HG02623 (cell line): ENCODE data around the gene EGFR.
"Not testable (repeated sequence)": the region's sequence is repeated elsewhere in the genome, so short reads cannot be mapped to it uniquely, and the experiment has no call there.

Experiments
- ATAC-seq: cut with Tn5 transposase; IDR thresholded peaks from one replicate; pipeline ENCODE4 v1.9.1; 2021; ENCODE audit warnings: moderate library complexity; ENCODE audit not compliant: unreplicated experiment

Gene EGFR

DNA sequence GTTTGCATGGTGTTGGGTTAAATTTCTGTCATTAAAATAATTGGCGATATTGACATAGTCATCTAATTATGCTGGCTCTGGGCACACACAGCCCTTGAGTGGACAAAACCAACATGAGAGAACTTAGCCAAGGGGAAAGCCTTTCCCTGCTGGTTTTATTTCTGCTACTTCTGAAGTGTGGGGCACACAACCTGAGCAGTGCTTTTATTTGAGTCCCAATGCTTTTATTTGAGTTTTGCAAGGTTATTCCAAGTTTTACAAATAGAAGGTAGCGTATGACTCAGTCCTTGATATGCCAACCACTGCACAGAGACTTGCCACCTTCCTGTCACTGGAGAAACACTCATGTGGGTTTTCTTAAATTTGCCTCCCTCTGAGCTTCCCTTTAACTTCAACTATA is 145.7 kb downstream of the EGFR start:
- ATAC-seq: no peak

GRCh38 chr7:55165176-55165861 is 146.5 kb downstream of the EGFR start:
- no peak for ATAC-seq

DNA sequence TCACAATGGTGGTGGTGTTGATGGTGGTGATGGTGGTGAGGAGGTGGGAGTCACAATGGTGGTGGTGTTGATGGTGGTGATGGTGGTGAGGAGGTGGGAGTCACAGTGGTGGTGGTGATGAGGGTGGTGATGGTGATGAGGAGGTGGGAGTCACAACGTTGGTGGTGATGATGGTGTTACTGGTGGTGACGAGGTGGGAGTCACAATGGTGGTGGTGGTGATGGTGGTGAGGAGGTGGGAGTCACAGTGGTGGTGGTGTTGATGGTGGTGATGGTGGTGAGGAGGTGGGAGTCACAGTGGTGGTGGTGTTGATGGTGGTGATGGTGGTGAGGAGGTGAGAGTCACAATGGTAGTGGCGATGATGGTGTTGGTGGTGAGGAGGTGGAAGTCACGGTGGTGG is 148.5 kb downstream of the EGFR start:
- not testable (repeated sequence) for ATAC-seq

GRCh38 chr7:55170335-55171069 is 151.7 kb downstream of the EGFR start:
- ATAC-seq: no peak

DNA sequence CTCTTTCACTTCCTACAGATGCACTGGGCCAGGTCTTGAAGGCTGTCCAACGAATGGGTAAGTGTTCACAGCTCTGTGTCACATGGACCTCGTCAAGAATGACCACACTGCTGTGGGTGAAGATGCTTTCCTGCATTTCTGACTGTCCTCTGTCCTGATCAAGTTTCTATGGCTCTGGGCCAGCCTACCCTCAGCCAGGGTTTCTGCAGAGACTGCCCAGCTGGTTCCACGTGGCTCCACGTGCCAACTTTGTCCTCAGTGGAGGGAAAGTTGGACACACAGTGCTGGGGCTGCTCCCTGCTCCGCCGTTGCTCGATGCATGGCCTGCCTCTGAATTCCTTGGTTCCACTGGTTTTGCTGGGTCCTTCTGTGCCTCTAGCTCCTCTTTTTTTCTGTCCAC is 152.3 kb downstream of the EGFR start:
- ATAC-seq: no peak

DNA sequence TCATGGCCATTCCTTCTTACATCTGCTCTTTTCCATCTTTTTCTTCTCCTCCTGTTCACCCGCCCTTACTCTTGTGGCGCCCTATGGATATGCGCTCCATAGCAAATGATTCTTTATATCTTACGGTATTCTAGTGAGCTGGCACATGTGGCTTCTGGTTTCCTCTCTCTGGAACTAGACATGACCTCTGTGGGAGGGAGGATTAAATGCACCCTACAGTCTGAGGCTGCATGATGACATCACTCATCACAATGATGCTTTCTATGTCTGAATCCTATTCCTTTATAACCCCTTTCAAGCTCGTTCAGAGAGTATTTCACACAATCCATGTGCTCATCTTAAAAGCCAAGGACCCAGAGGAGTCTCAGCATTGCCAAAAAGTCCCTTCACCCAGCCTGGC is 153.3 kb downstream of the EGFR start:
- ATAC-seq: no peak

- no peak for ATAC-seq
These were observed 154.2 kb downstream of the EGFR start for GRCh38 chr7:55172881-55173609.

- ATAC-seq: no peak
These were observed 154.9 kb downstream of the EGFR start for GRCh38 chr7:55173671-55174070.

DNA sequence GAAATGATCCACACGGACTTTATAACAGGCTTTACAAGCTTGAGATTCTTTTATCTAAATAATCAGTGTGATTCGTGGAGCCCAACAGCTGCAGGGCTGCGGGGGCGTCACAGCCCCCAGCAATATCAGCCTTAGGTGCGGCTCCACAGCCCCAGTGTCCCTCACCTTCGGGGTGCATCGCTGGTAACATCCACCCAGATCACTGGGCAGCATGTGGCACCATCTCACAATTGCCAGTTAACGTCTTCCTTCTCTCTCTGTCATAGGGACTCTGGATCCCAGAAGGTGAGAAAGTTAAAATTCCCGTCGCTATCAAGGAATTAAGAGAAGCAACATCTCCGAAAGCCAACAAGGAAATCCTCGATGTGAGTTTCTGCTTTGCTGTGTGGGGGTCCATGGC is 155.6 kb downstream of the EGFR start:
- no peak for ATAC-seq

- ATAC-seq: no peak
These were observed 156.0 kb downstream of the EGFR start for GRCh38 chr7:55174856-55175255.

DNA sequence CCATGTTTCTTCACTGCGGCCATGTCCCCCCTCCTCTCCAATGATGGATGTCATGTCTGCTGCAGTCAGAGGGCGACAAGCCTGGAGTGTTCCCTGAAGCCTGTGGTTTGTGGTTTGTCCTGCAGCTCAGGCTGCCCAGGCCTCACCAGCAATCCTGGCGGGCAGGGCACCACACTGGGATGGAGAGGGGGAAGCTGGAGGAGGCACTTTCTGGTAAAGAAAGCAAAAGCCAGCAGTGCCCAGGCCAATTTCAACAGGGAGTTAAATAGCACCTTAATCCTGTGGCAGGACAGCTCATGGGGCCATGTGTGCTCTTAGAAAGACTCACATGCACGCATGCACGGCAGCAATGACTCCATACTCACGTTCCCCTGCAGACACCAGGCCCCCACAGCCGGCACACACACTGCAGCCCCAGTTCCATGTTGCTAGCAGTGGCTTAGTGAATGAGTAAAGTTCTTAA is 158.3 kb downstream of the EGFR start:
- no peak for ATAC-seq

- ATAC-seq: no peak
These were observed 158.9 kb downstream of the EGFR start for GRCh38 chr7:55177589-55178261.

- no peak for ATAC-seq
These were observed 159.6 kb downstream of the EGFR start for GRCh38 chr7:55178292-55178862.

GRCh38 chr7:55178863-55179773 is 160.3 kb downstream of the EGFR start:
- ATAC-seq: no peak

- no peak for ATAC-seq
These were observed 161.3 kb downstream of the EGFR start for GRCh38 chr7:55179931-55180682.

- no peak for ATAC-seq
These were observed 162.2 kb downstream of the EGFR start for GRCh38 chr7:55180963-55181542.

GRCh38 chr7:55181762-55182161 is 162.9 kb downstream of the EGFR start:
- no peak for ATAC-seq

DNA sequence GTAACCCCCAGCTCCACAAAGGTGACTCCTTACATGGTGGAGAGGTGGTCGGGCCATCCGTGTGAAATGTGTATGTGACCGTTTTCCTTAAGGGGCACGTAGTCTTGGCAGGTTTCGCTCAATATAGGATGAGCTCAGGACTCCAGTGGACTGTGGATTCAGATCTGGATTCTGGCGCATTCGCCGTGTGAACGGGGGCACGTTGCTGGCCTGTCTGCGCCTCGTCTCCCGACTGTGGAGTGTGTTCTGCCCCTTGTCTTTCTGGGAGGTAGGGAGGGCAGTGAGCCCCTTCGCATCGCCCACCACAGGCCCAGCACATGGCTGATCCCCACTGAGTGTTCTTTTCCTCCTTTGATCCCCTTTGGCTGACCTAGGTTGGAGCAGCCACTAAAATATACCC is 165.1 kb downstream of the EGFR start:
- ATAC-seq: no peak

DNA sequence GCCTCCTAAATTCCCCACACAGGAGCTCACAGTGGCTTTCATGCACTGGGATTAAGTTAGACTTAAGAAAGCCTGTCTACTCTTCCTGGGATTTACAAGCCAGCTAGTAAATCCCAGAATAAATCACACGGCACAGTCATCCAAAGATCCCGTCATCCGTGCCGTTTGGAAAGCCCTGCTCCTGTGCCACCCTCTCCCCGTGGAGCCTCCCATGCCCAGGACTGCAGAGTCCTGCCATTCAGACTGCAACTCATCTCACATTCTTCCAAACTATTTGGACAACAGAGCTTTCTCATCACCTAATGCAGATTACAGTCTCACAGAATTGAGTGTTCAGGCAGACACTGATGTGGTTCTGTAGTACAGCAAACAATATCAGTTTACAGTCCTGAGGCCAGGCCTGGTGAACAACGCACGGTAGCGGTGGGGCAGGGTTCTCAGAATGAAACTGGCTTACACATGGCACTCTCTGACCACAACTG is 166.5 kb downstream of the EGFR start:
- no peak for ATAC-seq
